IPS-11a (cell line): ENCODE data around the gene HEPHL1.
"Not testable (repeated sequence)": the region's sequence is repeated elsewhere in the genome, so short reads cannot be mapped to it uniquely, and the experiment has no call there.

Source experiments
- H3K4me3 ChIP-seq: one replicate; pipeline ENCODE4 v1.5.1; 2013; ENCODE audit warnings: low read depth, low read length, control low read depth

Gene HEPHL1

DNA sequence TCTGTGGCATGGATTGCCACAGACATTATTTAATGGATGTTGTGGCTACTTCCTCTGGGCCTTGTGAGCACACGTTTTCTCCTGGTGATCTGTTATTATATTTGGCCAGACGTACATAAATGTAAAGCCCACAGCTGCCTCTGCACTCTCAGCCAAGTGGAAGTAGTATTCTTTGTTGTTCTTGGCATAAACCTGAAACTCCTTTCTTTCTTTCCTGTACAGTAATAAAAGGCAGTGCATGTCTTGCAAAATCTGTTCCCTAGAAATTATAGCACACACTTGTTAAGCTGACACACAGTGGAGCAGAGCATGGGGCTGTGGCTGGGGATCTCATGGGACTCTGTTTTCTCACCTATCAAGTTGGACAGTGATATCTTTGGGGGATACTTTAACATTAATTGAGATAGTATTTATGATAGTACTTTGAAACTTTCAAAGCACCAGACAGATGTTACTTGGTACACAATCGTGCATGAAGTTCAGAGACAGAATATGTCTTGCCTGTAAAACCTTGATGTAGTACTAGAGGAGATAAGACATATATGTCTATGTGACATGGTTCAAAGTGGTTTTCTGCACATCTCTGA lies 128.4 kb downstream of the HEPHL1 start:
- no peak overlapping the region for H3K4me3 ChIP-seq

DNA sequence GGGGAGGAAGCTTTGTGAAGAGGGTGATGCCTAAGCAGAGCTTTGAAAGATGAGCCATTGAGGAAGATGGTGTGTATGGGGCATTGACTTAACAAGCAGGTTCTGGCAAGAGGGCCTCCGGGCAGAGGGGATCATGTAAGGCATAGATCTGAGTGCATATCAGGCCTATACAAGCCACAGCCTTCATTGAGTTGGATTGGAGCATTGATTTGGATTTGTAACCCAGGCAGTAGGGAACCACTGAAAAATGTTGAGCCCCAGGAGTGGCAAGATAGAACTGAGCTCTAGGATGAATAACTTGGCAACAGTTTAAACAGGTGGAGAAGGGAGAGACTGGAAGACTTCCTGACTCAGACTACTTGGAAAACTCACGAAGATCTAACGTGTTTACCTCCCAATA lies 128.9 kb downstream of the HEPHL1 start:
- H3K4me3 ChIP-seq, result no peak overlapping the region

DNA sequence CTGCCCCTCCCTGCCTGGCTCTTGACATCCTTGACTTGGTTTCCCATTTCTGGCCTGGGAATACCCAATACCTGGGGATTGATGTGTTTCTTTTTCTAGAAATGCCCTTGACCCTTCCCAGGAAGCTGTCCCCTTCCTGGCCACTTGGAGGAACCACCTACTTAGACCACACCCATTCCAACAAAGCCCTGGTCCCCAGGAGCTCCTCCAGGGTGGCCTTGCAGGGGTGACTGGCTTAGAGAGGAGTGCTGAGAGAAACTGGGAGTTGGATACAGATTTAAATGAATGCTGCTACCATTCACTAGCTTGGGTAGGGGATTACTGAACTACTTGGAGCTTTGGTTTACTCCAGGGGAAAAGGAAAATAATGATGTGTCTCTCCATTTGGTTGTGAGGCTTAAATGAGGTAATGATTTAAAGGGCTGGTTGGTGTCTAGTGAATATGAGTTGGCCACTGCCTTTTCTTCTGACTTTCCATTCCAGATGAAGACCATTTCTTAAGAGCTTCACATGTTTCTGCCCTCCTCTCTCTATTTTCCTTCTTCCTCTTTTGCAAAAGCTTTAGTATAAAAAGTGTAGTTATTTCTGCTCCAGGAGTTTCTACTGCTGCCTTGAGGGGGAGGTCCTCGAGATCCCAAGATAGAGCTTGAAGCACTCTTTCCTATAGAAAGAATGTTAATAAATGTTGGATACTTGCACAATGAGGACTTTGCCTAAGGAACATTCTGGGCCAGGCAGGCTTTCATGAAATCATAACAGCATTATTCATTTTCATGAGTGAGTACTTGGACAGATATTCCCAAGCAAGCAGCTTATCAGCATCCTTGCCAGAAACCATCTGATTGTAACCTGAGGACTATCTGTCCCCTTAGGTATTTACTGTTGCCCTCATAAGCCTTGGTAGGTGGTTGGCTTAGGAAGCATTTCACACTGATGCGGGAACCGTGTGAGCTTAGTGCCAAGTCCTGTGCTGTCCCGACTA lies 129.8 kb downstream of the HEPHL1 start:
- no peak overlapping the region for H3K4me3 ChIP-seq

DNA sequence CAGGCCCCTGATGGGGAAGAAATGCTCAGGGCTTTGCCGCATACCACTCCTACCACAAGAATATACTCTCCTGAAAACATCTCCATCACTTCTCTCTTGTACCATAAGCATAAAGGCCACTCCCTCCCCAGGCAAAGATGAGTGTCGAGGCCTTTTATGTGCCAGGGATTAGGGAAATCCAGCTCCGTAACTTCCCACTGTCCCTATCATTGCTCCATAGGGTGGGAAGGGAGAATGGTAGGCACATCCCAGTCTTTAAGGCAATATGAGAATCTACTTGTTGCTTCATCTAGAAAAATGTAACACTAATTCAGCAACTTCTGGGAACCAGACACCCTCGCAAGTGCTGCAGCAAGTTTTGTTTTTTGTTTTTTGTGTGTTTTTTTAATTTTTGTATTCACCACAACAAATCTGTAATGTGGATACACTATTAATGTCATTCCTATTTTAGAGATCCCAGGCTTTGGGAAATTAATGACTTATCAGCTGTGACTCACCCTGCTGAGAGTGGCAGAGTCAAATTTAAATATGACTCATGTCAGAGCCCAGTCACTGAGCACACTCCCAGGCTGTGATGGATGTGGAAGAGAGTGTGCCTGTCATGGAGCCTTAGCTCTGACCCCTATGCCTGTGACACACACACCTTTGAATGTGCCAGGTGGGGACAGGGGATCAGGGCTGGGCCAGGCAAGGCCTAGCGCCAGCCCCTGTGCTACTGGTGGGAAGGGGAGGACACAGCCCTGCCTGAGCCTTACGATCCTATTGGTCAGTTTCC lies 130.9 kb downstream of the HEPHL1 start:
- no peak overlapping the region for H3K4me3 ChIP-seq

DNA sequence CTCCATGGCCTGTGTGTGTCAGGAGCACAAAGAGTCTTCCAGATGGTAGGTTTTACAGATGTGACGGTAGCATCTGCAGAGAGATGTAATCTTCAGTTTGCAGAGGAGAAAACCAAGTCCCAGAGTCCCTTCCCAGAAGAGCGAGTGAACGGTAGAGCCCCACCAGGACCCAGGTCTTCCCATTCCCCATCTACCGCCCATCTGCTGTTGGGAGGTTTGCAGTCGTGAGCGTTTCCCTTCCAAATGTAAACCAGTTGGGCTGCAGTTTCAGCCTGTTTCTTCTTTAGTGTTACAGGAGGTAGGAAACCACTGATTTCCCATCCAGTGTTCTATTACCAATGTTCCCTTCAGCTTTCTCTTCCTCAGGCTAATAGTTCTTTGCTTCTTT lies 131.5 kb downstream of the HEPHL1 start:
- no peak overlapping the region for H3K4me3 ChIP-seq

DNA sequence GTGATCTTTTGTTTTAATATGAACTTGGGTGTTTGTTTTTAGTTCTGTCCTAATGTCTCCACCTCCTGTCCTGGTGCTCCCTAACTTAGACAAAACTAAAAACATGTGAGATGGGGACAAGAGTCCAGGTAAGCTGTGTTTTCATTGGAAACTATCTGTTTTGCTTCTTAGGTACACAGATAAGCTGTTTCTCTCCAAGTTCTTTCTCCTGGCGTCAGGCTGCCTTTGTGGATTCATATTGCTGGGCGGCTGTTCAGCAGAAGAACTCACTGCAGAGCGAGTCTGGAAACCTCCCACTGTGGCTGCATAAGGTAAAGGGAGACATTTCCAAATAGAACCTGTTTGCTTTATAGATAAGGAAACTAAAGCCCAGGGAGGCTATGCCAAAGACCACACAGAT lies 132.2 kb downstream of the HEPHL1 start:
- H3K4me3 ChIP-seq, result no peak overlapping the region

DNA sequence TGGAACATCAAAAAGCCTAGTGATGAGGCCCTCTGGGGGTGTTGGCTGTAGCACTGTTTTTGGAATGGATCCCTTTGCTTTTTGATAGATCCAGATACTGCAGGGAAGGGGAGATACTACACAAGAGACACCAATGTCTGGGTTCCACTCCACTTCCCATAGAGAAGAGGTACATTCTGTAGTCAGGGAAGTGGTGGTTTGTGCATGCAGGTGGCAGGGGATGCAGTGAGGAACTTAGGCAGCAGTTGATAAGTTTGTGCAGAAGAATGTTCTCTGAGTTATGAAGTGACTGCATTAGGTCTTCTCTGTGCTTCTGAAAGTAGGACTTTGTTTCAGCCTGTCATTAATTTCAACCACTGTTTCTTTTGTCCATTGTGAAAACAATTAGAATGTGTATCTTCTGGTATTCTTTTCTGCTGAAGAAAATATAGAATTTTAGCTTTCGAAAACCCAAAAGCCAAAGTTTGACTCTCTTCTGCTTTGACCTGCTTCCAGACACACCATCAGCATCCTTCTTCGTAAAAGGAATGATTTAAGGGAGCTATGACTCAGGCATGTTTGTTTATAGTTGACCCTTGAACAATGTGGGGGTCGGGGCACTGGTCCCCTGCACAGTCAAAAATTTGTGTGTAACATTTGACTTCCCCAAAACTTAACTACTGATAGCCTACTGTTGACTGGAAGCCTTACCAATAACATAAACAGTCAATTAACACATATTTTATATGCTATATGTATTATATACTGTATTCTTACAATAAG lies 133.1 kb downstream of the HEPHL1 start:
- H3K4me3 ChIP-seq, result no peak overlapping the region

DNA sequence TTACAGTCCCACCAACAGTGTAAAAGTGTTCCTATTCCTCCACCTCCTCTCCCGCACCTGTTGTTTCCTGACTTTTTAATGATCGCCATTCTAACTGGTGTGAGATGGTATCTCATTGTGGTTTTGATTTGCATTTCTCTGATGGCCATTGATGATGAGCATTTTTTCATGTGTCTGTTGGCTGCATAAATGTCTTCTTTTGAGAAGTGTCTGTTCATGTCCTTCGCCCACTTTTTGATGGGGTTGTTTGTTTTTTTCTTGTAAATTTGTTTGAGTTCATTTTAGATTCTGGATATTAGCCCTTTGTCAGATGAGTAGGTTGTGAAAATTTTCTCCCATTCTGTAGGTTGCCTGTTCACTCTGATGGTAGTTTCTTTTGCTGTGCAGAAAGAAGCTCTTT lies 136.2 kb downstream of the HEPHL1 start:
- H3K4me3 ChIP-seq, result not testable (repeated sequence)
